Activated naive CD4-positive, alpha-beta T cell (primary cell): Measurements from ENCODE around the gene HTRA3.
"Not testable (repeated sequence)": the region's sequence is repeated elsewhere in the genome, so short reads cannot be mapped to it uniquely, and the experiment has no call there.

ENCODE experiments used
- DNase-seq, 4 experiments: peaks; one replicate each; lab custom pipeline; 2025; lab: John Stamatoyannopoulos, UW

HTRA3 gene

DNA sequence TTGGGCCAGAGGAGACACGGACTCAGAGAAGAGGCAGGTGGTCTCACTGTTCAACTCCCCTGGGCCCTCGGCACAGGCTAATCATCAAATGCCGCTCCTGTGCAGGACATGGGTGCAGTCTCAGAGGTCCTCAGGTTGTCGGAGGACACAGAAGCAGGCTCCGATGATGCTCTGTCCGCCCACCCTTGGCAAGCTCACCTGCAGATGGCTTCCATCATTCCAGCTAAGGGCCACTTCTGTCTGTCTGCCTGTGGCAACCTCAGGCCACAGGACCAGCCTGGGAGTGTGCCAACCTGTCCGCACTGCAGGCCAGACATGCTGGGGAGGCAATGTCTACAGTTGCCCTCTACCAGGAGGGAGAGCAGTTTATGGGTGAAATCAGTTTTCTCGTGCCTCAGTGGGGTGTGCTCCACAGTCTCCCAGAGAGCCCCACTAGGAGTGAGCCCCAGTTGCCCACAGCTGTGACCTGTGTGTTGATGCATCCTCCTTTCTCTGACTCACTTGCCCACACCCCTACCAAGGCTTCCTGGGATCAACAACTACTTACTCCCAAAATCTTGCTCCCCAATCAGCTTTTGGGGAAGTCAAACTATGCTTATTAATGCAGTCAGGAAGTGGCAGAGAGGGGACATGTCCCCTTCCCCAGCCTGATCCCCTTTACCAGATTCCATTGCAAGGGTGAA is 55.9 kb downstream of the HTRA3 start:
- DNase-seq: no peak

GRCh38 chr4:8326206-8326605 is 56.7 kb downstream of the HTRA3 start:
- no peak for DNase-seq

DNA sequence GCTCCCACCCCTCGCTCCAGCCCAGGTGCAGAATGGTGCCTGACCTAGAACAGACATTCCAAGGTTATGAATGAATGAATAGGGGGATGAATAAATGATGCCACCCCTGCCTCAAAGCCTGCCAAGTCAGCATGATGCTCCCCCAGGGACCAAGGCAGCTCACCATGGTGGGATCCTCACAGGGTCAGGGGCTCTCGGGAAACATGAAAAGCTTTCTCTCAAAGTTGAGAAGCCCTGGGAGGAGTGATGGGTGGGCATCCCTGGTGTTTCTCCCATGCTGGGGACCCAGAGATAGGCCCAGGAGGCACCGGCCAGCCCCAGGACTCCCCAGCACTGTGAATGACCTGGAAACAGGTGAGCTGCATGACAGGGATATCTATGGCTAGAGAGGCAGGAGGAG is 58.9 kb downstream of the HTRA3 start:
- DNase-seq: no peak

DNA sequence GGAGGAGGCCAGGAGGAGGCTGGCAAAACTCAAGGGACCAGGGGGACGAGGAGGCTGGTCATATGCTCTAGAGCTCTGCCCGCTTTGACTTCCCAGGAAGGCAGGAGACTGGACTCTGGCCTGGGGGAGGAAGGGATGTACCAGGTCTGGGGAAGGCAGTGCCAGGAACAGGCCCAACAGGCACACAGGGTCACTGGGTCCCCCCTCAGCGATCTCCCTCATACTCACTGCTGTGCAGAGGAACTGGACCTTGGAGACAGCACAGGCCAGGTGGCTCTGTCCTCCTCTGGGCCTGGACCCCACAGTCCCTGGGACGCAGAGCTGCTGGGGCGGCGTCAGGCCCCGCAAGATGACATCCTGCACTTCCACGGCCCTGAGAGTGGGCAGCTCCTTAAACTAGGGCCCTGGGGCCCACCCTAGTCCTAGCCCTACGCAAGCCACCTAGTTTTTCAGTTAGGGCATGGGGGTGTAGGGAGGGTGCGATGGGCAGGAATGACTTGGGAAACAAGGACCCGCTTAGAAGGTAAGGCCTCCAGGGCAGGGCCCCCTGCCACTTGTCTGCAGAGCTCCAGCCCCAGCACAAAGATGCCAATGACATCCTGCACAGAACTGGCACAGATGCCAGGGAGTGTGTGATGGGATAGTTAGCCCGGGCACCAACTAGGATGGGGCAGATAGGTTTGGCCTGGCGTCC is 59.5 kb downstream of the HTRA3 start:
- DNase-seq: no peak

- no peak for DNase-seq
These were observed 60.0 kb downstream of the HTRA3 start for GRCh38 chr4:8329560-8329858.

- no peak for DNase-seq
These were observed 60.6 kb downstream of the HTRA3 start for GRCh38 chr4:8329859-8330761.

DNA sequence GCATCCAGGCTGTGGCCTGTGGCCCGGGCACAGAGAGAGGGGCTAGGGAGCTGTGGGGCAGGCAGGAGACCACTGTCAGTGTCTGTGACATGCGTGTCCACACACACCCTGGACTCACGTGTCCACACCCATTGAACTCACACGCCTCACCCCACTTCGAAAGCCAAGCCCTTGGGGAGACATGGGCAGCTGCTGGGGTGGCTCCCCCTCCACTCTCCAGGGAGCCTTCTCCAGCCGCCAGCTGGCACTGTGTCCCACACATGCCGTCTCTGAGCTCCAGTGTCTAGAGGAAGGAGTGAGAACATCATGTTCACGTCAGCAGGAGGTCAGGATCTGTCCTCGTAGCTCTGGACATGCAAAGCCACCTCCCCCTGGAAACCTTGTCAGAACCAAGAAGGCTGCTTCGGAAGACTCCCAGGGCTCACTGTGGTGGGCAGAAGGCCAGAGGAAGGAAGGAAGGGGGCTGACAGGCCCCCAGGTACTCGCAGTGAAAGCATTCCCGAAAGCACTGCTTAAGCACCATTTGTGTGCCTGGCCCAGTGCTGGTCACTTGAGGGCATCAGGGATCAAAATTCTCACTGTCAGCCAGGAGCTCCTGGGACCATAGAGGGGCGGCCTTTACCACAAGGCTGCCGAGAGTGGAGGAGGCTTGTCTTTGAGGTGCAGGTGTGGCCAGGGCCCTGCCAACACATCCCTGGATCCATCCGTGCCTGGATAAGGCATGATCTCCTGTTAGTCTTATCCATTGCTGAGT is 61.4 kb downstream of the HTRA3 start:
- DNase-seq: no peak

- DNase-seq: no peak
These were observed 62.0 kb downstream of the HTRA3 start for GRCh38 chr4:8331575-8331955.

- DNase-seq: no peak
These were observed 62.7 kb downstream of the HTRA3 start for GRCh38 chr4:8332038-8332857.

GRCh38 chr4:8332891-8333331 is 63.4 kb downstream of the HTRA3 start:
- no peak for DNase-seq

- no peak for DNase-seq
These were observed 64.3 kb downstream of the HTRA3 start for GRCh38 chr4:8333726-8334460.

DNA sequence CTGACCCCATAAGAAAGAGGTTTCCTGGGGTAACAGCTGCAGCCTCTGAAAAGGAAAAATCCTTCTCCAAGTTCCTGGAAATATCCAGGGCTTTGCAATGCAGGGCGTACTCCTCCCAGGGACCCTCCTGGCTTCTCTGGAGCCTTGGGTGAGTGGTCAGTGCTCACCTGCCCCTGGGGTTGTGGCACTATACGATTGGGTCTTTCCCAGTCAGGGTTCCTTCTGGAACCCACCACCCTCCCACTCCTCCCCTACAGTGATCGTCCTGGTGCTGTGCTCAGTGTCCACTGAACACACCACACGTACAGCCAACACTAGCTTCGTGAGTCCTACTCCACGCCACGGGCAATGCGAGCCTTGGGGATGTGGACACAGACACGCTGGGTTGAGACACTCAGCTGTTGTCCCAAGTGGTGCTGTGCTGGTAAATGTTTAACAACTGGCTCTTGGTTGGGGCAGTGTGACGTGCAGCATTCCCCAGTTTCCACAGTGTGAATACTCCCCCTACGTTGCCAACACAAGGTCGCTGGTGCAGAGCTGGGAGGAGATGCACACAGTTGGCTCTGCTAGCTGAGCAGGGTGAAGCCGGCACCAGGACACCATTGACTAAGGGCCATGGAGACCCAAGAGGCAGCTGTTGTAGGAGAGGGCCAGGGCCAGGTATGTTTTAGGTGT is 65.4 kb downstream of the HTRA3 start:
- no peak for DNase-seq

DNA sequence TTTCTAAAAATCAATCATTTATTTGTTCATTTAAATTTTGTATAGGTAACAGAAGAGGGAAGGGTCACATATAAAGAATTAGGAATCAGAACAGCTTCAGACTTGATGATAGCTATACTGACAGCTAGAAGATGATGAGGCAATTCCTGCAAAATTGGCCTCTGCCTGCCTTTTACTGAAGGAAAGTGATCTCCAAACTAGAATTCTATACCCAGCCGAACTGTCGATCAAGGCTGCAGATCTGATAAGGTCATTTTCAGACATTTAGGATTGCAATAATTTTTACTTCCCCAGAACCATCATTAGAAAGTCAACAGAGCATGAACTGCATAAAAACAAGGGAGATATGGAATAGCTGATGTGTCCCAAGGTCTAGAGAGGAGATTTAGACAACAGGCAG is 66.3 kb downstream of the HTRA3 start:
- no peak for DNase-seq

GRCh38 chr4:8336412-8337075 is 67.0 kb downstream of the HTRA3 start:
- DNase-seq: no peak

- no peak for DNase-seq
These were observed 68.9 kb downstream of the HTRA3 start for GRCh38 chr4:8338351-8338961.

DNA sequence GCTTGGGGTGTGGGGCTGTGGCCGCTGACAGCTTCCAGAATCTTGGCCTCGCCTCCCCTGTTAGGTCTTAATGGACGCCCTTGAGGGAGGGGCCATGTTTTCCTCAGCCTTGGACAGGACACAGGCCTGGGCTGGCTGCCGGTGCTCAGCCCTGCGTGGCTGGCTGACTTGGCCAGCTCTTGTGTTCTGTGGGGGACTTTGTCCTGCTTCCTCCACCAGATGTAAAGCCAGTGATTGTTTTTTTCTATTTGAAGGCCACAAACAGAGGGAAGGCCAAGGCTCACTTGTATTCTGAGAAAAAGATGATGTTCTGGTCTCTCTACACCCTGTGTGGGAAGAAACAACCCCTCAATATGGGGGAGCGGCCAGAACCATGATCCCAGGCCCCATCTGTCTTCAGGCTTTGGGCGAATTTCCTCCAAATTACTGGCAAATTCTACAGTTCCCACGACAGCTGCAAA is 71.3 kb downstream of the HTRA3 start:
- DNase-seq: no peak

GRCh38 chr4:8341281-8341680 is 71.7 kb downstream of the HTRA3 start:
- DNase-seq: not testable (repeated sequence)

DNA sequence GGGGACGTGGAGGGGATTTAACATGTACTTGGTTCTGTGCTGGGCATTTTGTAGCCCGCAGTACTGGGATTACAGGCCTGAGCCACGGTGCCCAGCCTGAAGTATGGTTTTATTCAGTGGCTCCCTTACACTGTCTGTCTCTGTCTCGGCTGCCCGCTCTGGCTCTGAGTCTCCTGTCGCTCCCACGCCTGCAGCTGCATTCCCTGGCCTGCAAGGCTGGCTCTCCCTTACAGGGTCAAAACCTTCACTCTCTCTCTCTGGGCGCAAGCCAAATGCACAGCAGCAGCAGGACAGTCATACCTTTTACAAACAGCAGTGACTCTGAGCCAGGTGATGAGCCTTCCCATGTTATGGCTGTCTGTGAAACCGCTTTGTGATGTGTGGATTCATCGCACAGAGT is 72.1 kb downstream of the HTRA3 start:
- no peak for DNase-seq
